HG03520 (cell line): ENCODE results near the gene CES3.

ENCODE experiments used
- ATAC-seq: cut with Tn5 transposase; IDR thresholded peaks from one replicate; pipeline ENCODE4 v1.9.1; 2021; ENCODE audit warnings: mild to moderate bottlenecking, moderate library complexity; ENCODE audit not compliant: unreplicated experiment

CES3 gene

GRCh38 chr16:66926171-66926947 is 34.7 kb upstream of the CES3 start:
- no peak for ATAC-seq

- ATAC-seq = no peak
These were observed 34.1 kb upstream of the CES3 start for GRCh38 chr16:66926961-66927436.

GRCh38 chr16:66927918-66928649 is 33.0 kb upstream of the CES3 start:
- ATAC-seq = no peak

- ATAC-seq = no peak
These were observed 32.2 kb upstream of the CES3 start for GRCh38 chr16:66928702-66929388.

GRCh38 chr16:66930189-66930588 is 30.9 kb upstream of the CES3 start:
- no peak for ATAC-seq

- ATAC-seq = no peak
These were observed 29.4 kb upstream of the CES3 start for GRCh38 chr16:66931665-66932064.

GRCh38 chr16:66932076-66932475 is 29.0 kb upstream of the CES3 start:
- ATAC-seq = no peak

- ATAC-seq = no peak
These were observed 27.3 kb upstream of the CES3 start for GRCh38 chr16:66933776-66934137.

- peak; percentile 64 for ATAC-seq
These were observed 26.8 kb upstream of the CES3 start, which contains the start of gene CIAO2B for GRCh38 chr16:66934138-66934838. TSS of gene CIAO2B (minus strand) at chr16:66934402. CDS start at chr16:66934364, 38 bp downstream.

GRCh38 chr16:66934839-66935313 is 26.2 kb upstream of the CES3 start:
- ATAC-seq = peak; percentile 5

GRCh38 chr16:66935314-66936011 is 25.6 kb upstream of the CES3 start, which contains the start of gene CES2:
TSS of gene CES2 (plus strand) at chr16:66935516. CDS start at chr16:66935636, 120 bp downstream.
- no peak for ATAC-seq

GRCh38 chr16:66936462-66936861 is 24.6 kb upstream of the CES3 start:
- no peak for ATAC-seq

- ATAC-seq = no peak
These were observed 24.0 kb upstream of the CES3 start for GRCh38 chr16:66936889-66937554.

- no peak for ATAC-seq
These were observed 23.2 kb upstream of the CES3 start for GRCh38 chr16:66937725-66938337.

- ATAC-seq = no peak
These were observed 21.7 kb upstream of the CES3 start for GRCh38 chr16:66939366-66939765.

GRCh38 chr16:66940236-66940635 is 20.8 kb upstream of the CES3 start:
- ATAC-seq = no peak

- no peak for ATAC-seq
These were observed 18.1 kb upstream of the CES3 start for GRCh38 chr16:66942981-66943380.

GRCh38 chr16:66943426-66944053 is 17.5 kb upstream of the CES3 start:
- no peak for ATAC-seq

GRCh38 chr16:66944054-66944441 is 17.0 kb upstream of the CES3 start:
- ATAC-seq = no peak
